Measurements from ENCODE around the gene DNAH6. TPM values are rescaled to one million over a fixed set of nuclear protein-coding genes. Genes with fewer than 3 reads are reported as not detected.

The DNAH6 gene
- total and polyA plus RNA-seq, 10 of the 15 experiments (the other 5 are each of a cell fraction or from before 2014, with no cell fraction given) = 0.07 to 1.0 (median 0.29) TPM

- Histone ChIP-seq H3K4me2 (ENCODE audit: control insufficient read depth, insufficient read depth) (no peak overlapping the region), H3K79me2 (ENCODE audit: control insufficient read depth, insufficient read depth, low read length) (no peaks in the 10 kb centered on the region), H4K20me1 (ENCODE audit: control insufficient read depth, insufficient read depth) (no peaks in the 10 kb centered on the region), H3K27ac (ENCODE audit: control insufficient read depth, insufficient read depth) (no peak overlapping the region), H3K4me1 (ENCODE audit: control insufficient read depth, insufficient read depth, low read length) (no peaks in the 10 kb centered on the region), H3K9ac (ENCODE audit: control insufficient read depth, insufficient read depth, low read length) (no peak overlapping the region), H3K4me3 (no peak overlapping the region), H2AFZ (ENCODE audit: control insufficient read depth, low read depth, low read length) (no peak overlapping the region), H3K36me3 (ENCODE audit: control insufficient read depth in 2 of 2, insufficient read depth in 2 of 2, low read length in 1 of 2) (no peaks in the 10 kb centered on the region), H3K27me3 (replicated peaks in 1 of 2; ENCODE audit: control insufficient read depth in 2 of 2, insufficient read depth in 2 of 2, low read length in 1 of 2) (no peaks in the 10 kb centered on the region), H3K9me3 (replicated peaks; ENCODE audit: control insufficient read depth, insufficient read depth, low read length) (no peaks in the 10 kb centered on the region)
- DNase-seq (ENCODE audit: low read depth, low spot score) (no peak), ATAC-seq (no peak), FAIRE-seq (no peak)
- POLR2A ChIA-PET = no interaction called here
- CTCF ChIA-PET = interaction anchor here (0.9 to 6.5 kb wide), 9 partner anchors 8 to 370 kb away, joined by 3 to 41 read pairs (median 4); no protein-coding TSS in a partner anchor
- intact Hi-C loops (cut with micrococcal nuclease; ENCODE audit: unreplicated experiment) = no loop called here
- in situ Hi-C loops (cut with MboI) = no loop called here
- BruUV-seq (replicated peaks) = no TSS peak
- SMC1A ChIA-PET (ENCODE audit: uncharacterized antibody, unreplicated experiment) = interaction anchor here (1.0 to 2.3 kb wide), 4 partner anchors 56 to 127 kb away, joined by 3 to 15 read pairs (median 4); no protein-coding TSS in a partner anchor
- RAD21 ChIA-PET (ENCODE audit: unreplicated experiment) = interaction anchor here (0.9 to 2.6 kb wide), 2 partner anchors 13 to 67 kb away, joined by 3 to 13 read pairs; no protein-coding TSS in a partner anchor
- WGBS (ENCODE audit: insufficient coverage, insufficient replicate concordance, low lambda C conversion rate, missing lambda C conversion rate) = 19% methylated on average over 3 of the region's 3 CpGs
- TF ChIP-seq GABPA (IDR thresholded peaks at IDR 0.05; ENCODE audit: low read depth) (no peak), IRF5 (IDR thresholded peaks at IDR 0.05; ENCODE audit: borderline replicate concordance) (no peak), HDGF (IDR thresholded peaks at IDR 0.05) (no peak), HCFC1 (IDR thresholded peaks at IDR 0.05; ENCODE audit: low read length) (no peak), SKIL (IDR thresholded peaks at IDR 0.05; ENCODE audit: low read depth, poor library complexity, severe bottlenecking) (no peak), FOXK2 (IDR thresholded peaks at IDR 0.05) (no peak), SMARCA5 (IDR thresholded peaks at IDR 0.05) (no peak), FOS (IDR thresholded peaks at IDR 0.05; ENCODE audit: borderline replicate concordance, extremely low read depth, insufficient read length) (no peak), ZNF24 (IDR thresholded peaks at IDR 0.05) (no peak), PAX5 (IDR thresholded peaks at IDR 0.05; ENCODE audit: borderline replicate concordance, low read depth, low read length) (no peak), NR2C2 (IDR thresholded peaks at IDR 0.05; ENCODE audit: borderline replicate concordance, control insufficient read depth, insufficient read length, low read depth) (no peak), MAX (IDR thresholded peaks at IDR 0.05; ENCODE audit: low read depth, low read length) (no peak)
- TF ChIP-seq, protein P1, sequence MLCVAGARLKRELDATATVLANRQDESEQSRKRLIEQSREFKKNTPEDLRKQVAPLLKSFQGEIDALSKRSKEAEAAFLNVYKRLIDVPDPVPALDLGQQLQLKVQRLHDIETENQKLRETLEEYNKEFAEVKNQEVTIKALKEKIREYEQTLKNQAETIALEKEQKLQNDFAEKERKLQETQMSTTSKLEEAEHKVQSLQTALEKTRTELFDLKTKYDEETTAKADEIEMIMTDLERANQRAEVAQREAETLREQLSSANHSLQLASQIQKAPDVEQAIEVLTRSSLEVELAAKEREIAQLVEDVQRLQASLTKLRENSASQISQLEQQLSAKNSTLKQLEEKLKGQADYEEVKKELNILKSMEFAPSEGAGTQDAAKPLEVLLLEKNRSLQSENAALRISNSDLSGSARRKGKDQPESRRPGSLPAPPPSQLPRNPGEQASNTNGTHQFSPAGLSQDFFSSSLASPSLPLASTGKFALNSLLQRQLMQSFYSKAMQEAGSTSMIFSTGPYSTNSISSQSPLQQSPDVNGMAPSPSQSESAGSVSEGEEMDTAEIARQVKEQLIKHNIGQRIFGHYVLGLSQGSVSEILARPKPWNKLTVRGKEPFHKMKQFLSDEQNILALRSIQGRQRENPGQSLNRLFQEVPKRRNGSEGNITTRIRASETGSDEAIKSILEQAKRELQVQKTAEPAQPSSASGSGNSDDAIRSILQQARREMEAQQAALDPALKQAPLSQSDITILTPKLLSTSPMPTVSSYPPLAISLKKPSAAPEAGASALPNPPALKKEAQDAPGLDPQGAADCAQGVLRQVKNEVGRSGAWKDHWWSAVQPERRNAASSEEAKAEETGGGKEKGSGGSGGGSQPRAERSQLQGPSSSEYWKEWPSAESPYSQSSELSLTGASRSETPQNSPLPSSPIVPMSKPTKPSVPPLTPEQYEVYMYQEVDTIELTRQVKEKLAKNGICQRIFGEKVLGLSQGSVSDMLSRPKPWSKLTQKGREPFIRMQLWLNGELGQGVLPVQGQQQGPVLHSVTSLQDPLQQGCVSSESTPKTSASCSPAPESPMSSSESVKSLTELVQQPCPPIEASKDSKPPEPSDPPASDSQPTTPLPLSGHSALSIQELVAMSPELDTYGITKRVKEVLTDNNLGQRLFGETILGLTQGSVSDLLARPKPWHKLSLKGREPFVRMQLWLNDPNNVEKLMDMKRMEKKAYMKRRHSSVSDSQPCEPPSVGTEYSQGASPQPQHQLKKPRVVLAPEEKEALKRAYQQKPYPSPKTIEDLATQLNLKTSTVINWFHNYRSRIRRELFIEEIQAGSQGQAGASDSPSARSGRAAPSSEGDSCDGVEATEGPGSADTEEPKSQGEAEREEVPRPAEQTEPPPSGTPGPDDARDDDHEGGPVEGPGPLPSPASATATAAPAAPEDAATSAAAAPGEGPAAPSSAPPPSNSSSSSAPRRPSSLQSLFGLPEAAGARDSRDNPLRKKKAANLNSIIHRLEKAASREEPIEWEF (IDR thresholded peaks at IDR 0.05; ENCODE audit: insufficient replicate concordance, low read depth, low read length) = no peak
Observed at GRCh38 chr2:84858937-84859336, 342.6 kb downstream of the DNAH6 start.

Measured in GM12878 (cell line).